OCI-LY7 (cell line): ENCODE results near the gene MGST1. TPM values are rescaled to one million over a fixed set of nuclear protein-coding genes. Genes with fewer than 3 reads are reported as not detected.
"Not testable (repeated sequence)": the region's sequence is repeated elsewhere in the genome, so short reads cannot be mapped to it uniquely, and the experiment has no call there.

Source experiments
- BruUV-seq: library from RNA; stranded (reverse); fragments of 400-500 nt; replicated peaks from 2 replicates; lab custom pipeline; 2021; lab: Mats Ljungman, UMichigan
- CTCF ChIA-PET: fragments of 300-600 bp; sonication (Branson Sonifier 250); formaldehyde crosslinking; loops from one replicate; lab custom pipeline; 2022; ENCODE audit warnings: antibody characterized with exemption; ENCODE audit not compliant: unreplicated experiment; lab: Charles Lee
- POLR2A ChIA-PET: fragments of 300-600 bp; sonication (Branson Sonifier 250); formaldehyde crosslinking; loops from one replicate; lab custom pipeline; 2022; ENCODE audit warnings: antibody characterized with exemption; lab: Charles Lee
- DNase-seq: peaks from one replicate; pipeline ENCODE4 v3.0.0-alpha.2; 2015; ENCODE audit warnings: low spot score
- H2AFZ ChIP-seq: fragments of 200-600 bp; sonication (generic), shearing (Covaris generic); 2 replicates; pipeline ENCODE4 v1.6.1; 2014; ENCODE audit warnings: mild to moderate bottlenecking, antibody characterized with exemption, low read length, moderate library complexity
- H3K27ac ChIP-seq: fragments of 200-600 bp; sonication (generic); 2 replicates; pipeline ENCODE4 v1.5.1; 2014; ENCODE audit warnings: mixed run types, low read depth, mild to moderate bottlenecking, moderate library complexity, low read length, inconsistent platforms; ENCODE audit not compliant: poor library complexity, severe bottlenecking
- H3K36me3 ChIP-seq: fragments of 200-600 bp; sonication (generic); 2 replicates; pipeline ENCODE4 v1.6.1; 2014; ENCODE audit warnings: mild to moderate bottlenecking, antibody characterized with exemption, low read length, moderate library complexity, mixed read lengths; ENCODE audit not compliant: insufficient read depth
- H3K4me1 ChIP-seq: fragments of 200-600 bp; sonication (generic); 2 replicates; pipeline ENCODE4 v1.5.1; 2014; ENCODE audit warnings: mild to moderate bottlenecking, low read length; ENCODE audit not compliant: insufficient read depth, poor library complexity, severe bottlenecking
- H3K4me2 ChIP-seq: fragments of 200-600 bp; sonication (generic); 2 replicates; pipeline ENCODE4 v1.6.1; 2014; ENCODE audit warnings: mild to moderate bottlenecking, low read length
- H3K4me3 ChIP-seq: fragments of 200-600 bp; sonication (generic); 2 replicates; pipeline ENCODE4 v1.5.1; 2014; ENCODE audit warnings: mild to moderate bottlenecking, low read depth, low read length; ENCODE audit not compliant: poor library complexity, severe bottlenecking
- H3K79me2 ChIP-seq: fragments of 200-600 bp; sonication (generic); 2 replicates; pipeline ENCODE4 v1.6.1; 2016; ENCODE audit warnings: low read depth, mild to moderate bottlenecking, low read length, moderate library complexity, mixed read lengths; ENCODE audit not compliant: insufficient read depth
- H3K9me2 ChIP-seq: fragments of 200-600 bp; sonication (generic); 2 replicates; pipeline ENCODE4 v1.6.1; 2016; ENCODE audit warnings: mild to moderate bottlenecking, low read length, mixed read lengths; ENCODE audit not compliant: insufficient read depth
- H3K9me3 ChIP-seq: fragments of 200-600 bp; sonication (generic); 2 replicates; pipeline ENCODE4 v1.6.1; 2014; ENCODE audit warnings: mild to moderate bottlenecking, mixed run types, low read length, mixed read lengths
- H4K20me1 ChIP-seq: fragments of 200-600 bp; sonication (generic); 2 replicates; pipeline ENCODE4 v1.6.1; 2014; ENCODE audit warnings: mild to moderate bottlenecking, antibody characterized with exemption, low read length, moderate library complexity, mixed read lengths; ENCODE audit not compliant: insufficient read depth
- CTCF ChIP-seq: fragments of 200-600 bp; sonication (generic); conservative IDR thresholded peaks from 2 replicates; pipeline ENCODE4 v1.5.1; 2014; ENCODE audit warnings: mild to moderate bottlenecking, antibody characterized with exemption, low read length, moderate library complexity, mixed read lengths
- EZH2phosphoT487 ChIP-seq: fragments of 200-600 bp; sonication (generic); IDR thresholded peaks from 2 replicates; pipeline ENCODE4 v1.6.1; 2018; ENCODE audit warnings: low read depth, borderline replicate concordance, mild to moderate bottlenecking, mixed run types, antibody characterized with exemption, low read length, moderate library complexity, mixed read lengths
- intact Hi-C: fragments of 100-400 bp; cut with micrococcal nuclease; formaldehyde crosslinking; loops from one replicate; pipeline ENCODE4 v1.10.0; 2022; ENCODE audit not compliant: unreplicated experiment
- total RNA-seq, 2 experiments: library from RNA; depleted of rRNA in 1 of 2; stranded (reverse); fragments of >200 nt in 1 of 2; shearing (Covaris generic) in 1 of 2; gene quantifications; 2 replicates each; pipeline ENCODE4 v1.2.3, GENCODE V29; 2014 to 2022

Gene MGST1
- total RNA-seq, 2 experiments from 2014 or later = 16.5 to 67.4 TPM

- DNase-seq = no peak
- H3K79me2 ChIP-seq = no peaks in the 10 kb centered on the region
- POLR2A ChIA-PET = no interaction called here
- CTCF ChIA-PET = no interaction called here
- no peak overlapping the region for H3K4me3 ChIP-seq
- intact Hi-C loops = no loop called here
- no peaks in the 10 kb centered on the region; the same call in 1 of the 2 replicates for H4K20me1 ChIP-seq
- H3K36me3 ChIP-seq = peaks cover 14% of the 10 kb centered on the region
- no peaks in the 10 kb centered on the region for H3K4me1 ChIP-seq
- TF ChIP-seq EZH2phosphoT487 (no peak), CTCF (no peak)
- H3K4me2 ChIP-seq = no peak overlapping the region
- no peaks in the 10 kb centered on the region for H3K9me3 ChIP-seq
- no peak overlapping the region for H3K27ac ChIP-seq
- H3K9me2 ChIP-seq = no peaks in the 10 kb centered on the region
- BruUV-seq = no TSS peak
- no peak overlapping the region for H2AFZ ChIP-seq
Measured at GRCh38 chr12:16369156-16369555, 21.7 kb downstream of the MGST1 start.

GRCh38 chr12:16370096-16370495, 22.7 kb downstream of the MGST1 start:
- intact Hi-C loops = no loop called here
- 0 out of 2 replicates have a peak, but pooled peaks cover 7% of the 10 kb centered on the region for H3K36me3 ChIP-seq
- DNase-seq = no peak
- no peak overlapping the region for H3K4me2 ChIP-seq
- TF ChIP-seq CTCF (no peak), EZH2phosphoT487 (no peak)
- H3K79me2 ChIP-seq = no peaks in the 10 kb centered on the region
- no TSS peak for BruUV-seq
- no peaks in the 10 kb centered on the region for H3K9me3 ChIP-seq
- H3K4me1 ChIP-seq = no peaks in the 10 kb centered on the region
- H4K20me1 ChIP-seq = no peaks in the 10 kb centered on the region; the same call in 1 of the 2 replicates
- no peaks in the 10 kb centered on the region for H3K9me2 ChIP-seq
- no peak overlapping the region for H3K27ac ChIP-seq
- ChIA-PET CTCF (no interaction called here), POLR2A (no interaction called here)
- no peak overlapping the region for H3K4me3 ChIP-seq
- no peak overlapping the region for H2AFZ ChIP-seq

- CTCF ChIA-PET = not testable (repeated sequence)
Measured at GRCh38 chr12:16382652-16383312, 35.3 kb downstream of the MGST1 start.

More at GRCh38 chr12:16382652-16383312, 35.3 kb downstream of the MGST1 start:
- H2AFZ ChIP-seq, H3K27ac ChIP-seq, H3K4me2 ChIP-seq, H3K9me2 ChIP-seq, H3K4me1 ChIP-seq, H3K79me2 ChIP-seq, BruUV-seq, DNase-seq, intact Hi-C loops, H3K9me3 ChIP-seq, H3K36me3 ChIP-seq, H4K20me1 ChIP-seq, H3K4me3 ChIP-seq, POLR2A ChIA-PET: not testable (repeated sequence)
